K562 (cell line): ENCODE results near the gene NEDD4L. TPM values are rescaled to one million over a fixed set of nuclear protein-coding genes. Genes with fewer than 3 reads are reported as not detected.
A peak's percentile ranks its signal among the peaks of the same experiment; 100 is the strongest.

ENCODE experiments used
- ATAC-seq: fragments of 200-7000 bp; cut with Tn5 transposase; 3 replicates; pipeline ENCODE4 v1.9.1; 2020; ENCODE audit warnings: moderate library complexity
- BruUV-seq: library from RNA; stranded (reverse); fragments of 400-500 nt; replicated peaks from 2 replicates; lab custom pipeline; 2021; lab: Mats Ljungman, UMichigan
- CTCF ChIA-PET: fragments of 300-600 bp; formaldehyde crosslinking; extraction: SDS; loops from one replicate; lab custom pipeline; 2021; ENCODE audit warnings: low intra/inter-chr PET ratio; lab: Yijun Ruan, JAX
- POLR2A ChIA-PET: fragments of 300-600, 350-650 bp; sonication (Branson Sonifier 250); formaldehyde crosslinking; extraction: SDS; loops from one replicate; lab custom pipeline; 2021; ENCODE audit warnings: antibody characterized with exemption, inconsistent platforms; lab: Yijun Ruan, JAX
- DNase-seq, 4 experiments: peaks; one replicate each; pipeline versions ENCODE4 v3.0.0 to v3.0.0-alpha.2; 2011 to 2018; ENCODE audit warnings: low spot score in 3 of 4, mixed read lengths in 3 of 4; ENCODE audit errors: extremely low read depth in 1 of 4
- FAIRE-seq: peaks from 2 replicates; lab custom pipeline; 2011; peaks lifted over from hg19 to GRCh38; lab: Jason Lieb, UNC
- H2AFZ ChIP-seq: 2 replicates; pipeline ENCODE4 v1.6.0; 2011; ENCODE audit warnings: low read depth, low read length, control low read depth, inconsistent platforms
- H3K27ac ChIP-seq: fragments of 200-600 bp; 3 replicates; pipeline ENCODE4 v1.8.0; 2011; ENCODE audit warnings: low read depth, mild to moderate bottlenecking, control low read depth, inconsistent platforms, low read length, moderate library complexity, mixed read lengths; ENCODE audit errors: extremely low read depth
- H3K27me3 ChIP-seq, 2 experiments: fragments of 300-600 bp in 1 of 2; 2 replicates in 1 of 2; 3 replicates in 1 of 2; pipeline versions ENCODE4 v1.6.0 to v1.8.0; 2011; ENCODE audit warnings: inconsistent platforms in 2 of 2, low read length in 2 of 2, mild to moderate bottlenecking in 1 of 2, mixed read lengths in 1 of 2, moderate library complexity in 1 of 2; ENCODE audit not compliant: control insufficient read depth in 2 of 2, insufficient read depth in 2 of 2
- H3K36me3 ChIP-seq: fragments of 300-600 bp; 3 replicates; pipeline ENCODE4 v1.8.0; 2011; ENCODE audit warnings: mild to moderate bottlenecking, low read length, inconsistent platforms; ENCODE audit not compliant: control insufficient read depth, insufficient read depth
- H3K4me1 ChIP-seq, 2 experiments: fragments of 200-600 bp in 1 of 2; replicated peaks in 1 of 2; 2 replicates in 1 of 2; 3 replicates in 1 of 2; pipeline versions ENCODE4 v1.5.1 to v1.8.0; 2011; ENCODE audit warnings: inconsistent platforms in 2 of 2, low read length in 2 of 2, mild to moderate bottlenecking in 1 of 2, mixed read lengths in 1 of 2, moderate library complexity in 1 of 2; ENCODE audit not compliant: control insufficient read depth in 2 of 2, insufficient read depth in 2 of 2
- H3K4me2 ChIP-seq: 2 replicates; pipeline ENCODE4 v1.6.1; 2011; ENCODE audit warnings: low read length, control low read depth, inconsistent platforms, mixed read lengths; ENCODE audit not compliant: insufficient read depth
- H3K4me3 ChIP-seq: fragments of 200-600 bp; sonication (generic), shearing (Covaris generic); 2 replicates; pipeline ENCODE4 v1.5.1; 2016; ENCODE audit warnings: control low read depth, inconsistent platforms
- H3K79me2 ChIP-seq: fragments of 200-600 bp; 3 replicates; pipeline ENCODE4 v1.8.0; 2011; ENCODE audit warnings: low read length, inconsistent platforms; ENCODE audit not compliant: control insufficient read depth, insufficient read depth
- H3K9ac ChIP-seq, 2 experiments: 2 replicates each; pipeline versions ENCODE4 v1.6.0 to v1.6.1; 2011; ENCODE audit warnings: low read depth in 2 of 2, low read length in 2 of 2, control low read depth in 1 of 2, inconsistent platforms in 1 of 2, mild to moderate bottlenecking in 1 of 2, mixed read lengths in 1 of 2; ENCODE audit not compliant: insufficient read depth in 1 of 2
- H3K9me1 ChIP-seq: one replicate; pipeline ENCODE4 v1.6.0; 2011; ENCODE audit warnings: inconsistent platforms, mild to moderate bottlenecking, low read length, moderate library complexity; ENCODE audit not compliant: control insufficient read depth, insufficient read depth
- H3K9me3 ChIP-seq: replicated peaks from 2 replicates; pipeline ENCODE4 v1.5.1; 2011; ENCODE audit warnings: low read depth, low read length, inconsistent platforms; ENCODE audit not compliant: control insufficient read depth, insufficient read depth
- H4K20me1 ChIP-seq: replicated peaks from 2 replicates; pipeline ENCODE4 v1.6.1; 2011; ENCODE audit warnings: low read length, inconsistent platforms, mixed read lengths; ENCODE audit not compliant: control insufficient read depth, insufficient read depth
- ELF4 ChIP-seq: fragments of 450-650 bp; formaldehyde crosslinking; IDR thresholded peaks from 2 replicates; pipeline ENCODE4 v1.4.0; 2022; ENCODE audit warnings: missing genetic modification characterization
- MAFK ChIP-seq: IDR thresholded peaks from 2 replicates; pipeline ENCODE4 v1.6.1; 2011; ENCODE audit warnings: low read length, improper control_type of control experiment
- NEUROD1 ChIP-seq: fragments of 150-350 bp; IDR thresholded peaks from 2 replicates; pipeline ENCODE4 v1.6.1; 2014; ENCODE audit warnings: borderline replicate concordance, low read length, low read depth; ENCODE audit not compliant: partially characterized antibody
- RB1 ChIP-seq: fragments of 450-650 bp; IDR thresholded peaks from 2 replicates; pipeline ENCODE4 v1.6.1; 2017; ENCODE audit warnings: low read depth, mild to moderate bottlenecking
- ZKSCAN1 ChIP-seq: fragments of 150-350 bp; IDR thresholded peaks from 2 replicates; pipeline ENCODE4 v1.6.1; 2016; ENCODE audit warnings: low read depth, low read length
- WGBS: fragments of 100-300 bp; shearing (Covaris generic); methylation state at CpG from one replicate; pipeline ENCODE4 v1.1.6; 2016; ENCODE audit warnings: low coverage, mixed read lengths; ENCODE audit not compliant: insufficient coverage; ENCODE audit errors: missing lambda C conversion rate; 5-methylcytosine and 5-hydroxymethylcytosine counted together
- in situ Hi-C: fragments of 300-500 bp; cut with MboI; formaldehyde crosslinking; loops from 4 replicates; pipeline ENCODE4 v1.15.0; 2018; ENCODE audit warnings: inconsistent platforms, mixed read lengths
- intact Hi-C: fragments of 100-400 bp; cut with micrococcal nuclease; formaldehyde crosslinking; loops from 2 replicates; pipeline ENCODE4 v1.14.2; 2022
- polyA plus RNA-seq, 8 experiments: library from polyadenylated mRNA; depleted of rRNA in 4 of 8; stranded (reverse) in 5 of 8; unstranded in 3 of 8; fragments of >200 nt; fragmentation: Nextera tagmentation in 2 of 8; fragmentation: Illumina TruSeq in 1 of 8; extraction: Ambion mirVana in 2 of 8; extraction: Trizol in 1 of 8; gene quantifications; 2 replicates each; pipeline versions ENCODE4 v1.2.1 to v1.2.3, GENCODE V29; 2011 to 2014; ENCODE audit warnings: inconsistent platforms in 1 of 8, missing spikeins in 1 of 8
- total RNA-seq, 7 experiments: library from RNA; depleted of rRNA in 6 of 7; stranded (reverse); fragments of >200 nt in 6 of 7; fragmentation: Illumina TruSeq in 2 of 7; extraction: Trizol in 2 of 7; gene quantifications; 2 replicates each; pipeline versions ENCODE4 v1.2.1 to v1.2.3, GENCODE V29; 2011 to 2021; ENCODE audit warnings: low replicate concordance in 1 of 7
- TF ChIP-seq, protein P1 (sequence below), 2 experiments: IDR thresholded peaks in 1 of 2; conservative IDR thresholded peaks in 1 of 2; 2 replicates each; pipeline ENCODE4 v1.6.1; 2016; ENCODE audit warnings: low read depth in 2 of 2, mild to moderate bottlenecking in 1 of 2, missing compliant biosample characterization in 1 of 2, missing genetic modification characterization in 1 of 2, moderate library complexity in 1 of 2
- TF ChIP-seq, protein P2 (sequence below): fragments of 450-650 bp; IDR thresholded peaks from 2 replicates; pipeline ENCODE4 v1.7.0; 2016; ENCODE audit warnings: borderline replicate concordance

The NEDD4L gene
- total and polyA plus RNA-seq, 9 of the 15 experiments (the other 6 are each of a cell fraction or from before 2014, with no cell fraction given): 8.1 to 33.4 (median 19.9) TPM

DNA sequence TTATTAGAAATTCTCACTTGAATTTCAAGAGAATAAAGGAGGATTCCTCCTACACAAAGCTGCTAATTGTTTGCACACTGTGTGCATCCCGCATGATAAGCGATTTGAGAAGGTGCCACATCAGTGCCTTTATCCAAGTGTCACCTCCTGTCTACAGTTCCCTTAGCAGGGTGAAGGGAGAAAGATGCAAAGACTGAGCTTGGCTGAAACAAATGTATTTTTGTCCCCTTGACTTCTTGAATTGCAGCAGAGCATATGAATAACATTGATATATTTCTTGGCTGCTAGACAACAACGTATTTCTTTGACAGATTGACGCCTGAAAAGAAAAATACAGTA, 255.1 kb downstream of the NEDD4L start:
- intact Hi-C loops: no loop called here
- FAIRE-seq (peak; percentile 29), ATAC-seq (no peak; the same call in 2 of the 3 replicates), DNase-seq (no peak)
- Histone ChIP-seq H3K9me3 (no peaks in the 10 kb centered on the region), H4K20me1 (no peaks in the 10 kb centered on the region), H3K4me3 (no peak overlapping the region), H2AFZ (no peak overlapping the region), H3K27me3 (no peaks in the 10 kb centered on the region), H3K4me2 (no peak overlapping the region; the same call in 1 of the 2 replicates), H3K27ac (no peak overlapping the region), H3K4me1 (peaks cover 0 to 4% of the 10 kb centered on the region in 2 experiments; a peak in 2 of 5 replicates), H3K9ac (no peak overlapping the region), H3K9me1 (peaks cover 3% of the 10 kb centered on the region), H3K79me2 (no peaks in the 10 kb centered on the region; the same call in 2 of the 3 replicates), H3K36me3 (no peaks in the 10 kb centered on the region)
- TF ChIP-seq ZKSCAN1: 0 out of 2 replicates have a peak, but pooled peaks have one; percentile 31
- no peak for TF ChIP-seq NEUROD1
- no peak for TF ChIP-seq ELF4 (CRISPR knock-in tag)
- TF ChIP-seq, protein P1, sequence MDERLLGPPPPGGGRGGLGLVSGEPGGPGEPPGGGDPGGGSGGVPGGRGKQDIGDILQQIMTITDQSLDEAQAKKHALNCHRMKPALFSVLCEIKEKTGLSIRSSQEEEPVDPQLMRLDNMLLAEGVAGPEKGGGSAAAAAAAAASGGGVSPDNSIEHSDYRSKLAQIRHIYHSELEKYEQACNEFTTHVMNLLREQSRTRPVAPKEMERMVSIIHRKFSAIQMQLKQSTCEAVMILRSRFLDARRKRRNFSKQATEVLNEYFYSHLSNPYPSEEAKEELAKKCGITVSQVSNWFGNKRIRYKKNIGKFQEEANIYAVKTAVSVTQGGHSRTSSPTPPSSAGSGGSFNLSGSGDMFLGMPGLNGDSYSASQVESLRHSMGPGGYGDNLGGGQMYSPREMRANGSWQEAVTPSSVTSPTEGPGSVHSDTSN (CRISPR knock-in tag; IDR thresholded peaks at IDR 0.05; ENCODE audit: low read depth): no peak
- TF ChIP-seq, protein P1 (tag; conservative IDR thresholded peaks at IDR 0.05; ENCODE audit: low read depth): 0 out of 2 replicates have a peak, but pooled peaks have one; percentile 0
- TF ChIP-seq, protein P2, sequence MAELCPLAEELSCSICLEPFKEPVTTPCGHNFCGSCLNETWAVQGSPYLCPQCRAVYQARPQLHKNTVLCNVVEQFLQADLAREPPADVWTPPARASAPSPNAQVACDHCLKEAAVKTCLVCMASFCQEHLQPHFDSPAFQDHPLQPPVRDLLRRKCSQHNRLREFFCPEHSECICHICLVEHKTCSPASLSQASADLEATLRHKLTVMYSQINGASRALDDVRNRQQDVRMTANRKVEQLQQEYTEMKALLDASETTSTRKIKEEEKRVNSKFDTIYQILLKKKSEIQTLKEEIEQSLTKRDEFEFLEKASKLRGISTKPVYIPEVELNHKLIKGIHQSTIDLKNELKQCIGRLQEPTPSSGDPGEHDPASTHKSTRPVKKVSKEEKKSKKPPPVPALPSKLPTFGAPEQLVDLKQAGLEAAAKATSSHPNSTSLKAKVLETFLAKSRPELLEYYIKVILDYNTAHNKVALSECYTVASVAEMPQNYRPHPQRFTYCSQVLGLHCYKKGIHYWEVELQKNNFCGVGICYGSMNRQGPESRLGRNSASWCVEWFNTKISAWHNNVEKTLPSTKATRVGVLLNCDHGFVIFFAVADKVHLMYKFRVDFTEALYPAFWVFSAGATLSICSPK: no peak
- no peak for TF ChIP-seq MAFK
- TF ChIP-seq RB1: no peak
- 57% methylated on average over 4 of the region's 4 CpGs for WGBS
- ChIA-PET CTCF (no interaction called here), POLR2A (no interaction called here)
- in situ Hi-C loops: no loop called here
- BruUV-seq: no TSS peak
